Vagina (tissue), 2 donors: ENCODE measurements around the gene RABGGTA.

ENCODE experiments used
- CTCF ChIP-seq, 3 experiments: fragments of 450-650 bp in 2 of 3; fragments of 200-600 bp in 1 of 3; sonication (generic) in 1 of 3; IDR thresholded peaks; one replicate each; pipeline ENCODE4 v1.5.1; 2017 to 2019; ENCODE audit warnings: antibody characterized with exemption in 3 of 3, mild to moderate bottlenecking in 2 of 3, moderate library complexity in 2 of 3
- POLR2A ChIP-seq, 2 donors: fragments of 450-650 bp; IDR thresholded peaks; one replicate each; pipeline ENCODE4 v1.6.1; 2017; ENCODE audit warnings: antibody characterized with exemption in 2 of 2, mild to moderate bottlenecking in 2 of 2, moderate library complexity in 2 of 2
- POLR2AphosphoS5 ChIP-seq, 2 donors: sonication (generic); formaldehyde crosslinking; IDR thresholded peaks; one replicate each; pipeline ENCODE4 v1.9.0; 2017; ENCODE audit warnings: antibody characterized with exemption in 2 of 2, mild to moderate bottlenecking in 2 of 2, low read depth in 1 of 2; ENCODE audit not compliant: insufficient read depth in 1 of 2

GRCh38 chr14:24274101-24274543, 2.7 kb upstream of the RABGGTA start:
- TF ChIP-seq CTCF (IDR thresholded peaks at IDR 0.05) (no peak), POLR2A (IDR thresholded peaks at IDR 0.05) (no peak), POLR2AphosphoS5 (IDR thresholded peaks at IDR 0.05; ENCODE audit: insufficient read depth in 1 of 2, low read depth in 1 of 2) (peak in 1 of 2 donors; percentile 31)
